HepG2 (cell line): ENCODE measurements around the gene RAPGEF5.

Experiments
- PPARG ChIP-seq: conservative IDR thresholded peaks from 2 replicates; pipeline ENCODE4 v1.6.1; 2016; ENCODE audit warnings: missing biosample characterization, missing genetic modification reagents
- ZMYM2 ChIP-seq: sonication (generic); formaldehyde crosslinking; IDR thresholded peaks from 2 replicates; pipeline ENCODE4 v1.8.0; 2022; ENCODE audit warnings: mild to moderate bottlenecking, missing genetic modification reagents
- ZNF124 ChIP-seq: sonication (generic); formaldehyde crosslinking; IDR thresholded peaks from 2 replicates; pipeline ENCODE4 v1.4.0; 2020; ENCODE audit warnings: missing genetic modification reagents
- TF ChIP-seq, protein P1 (sequence below): sonication (generic); formaldehyde crosslinking; IDR thresholded peaks from 2 replicates; pipeline ENCODE4 v1.4.0; 2020; ENCODE audit warnings: missing genetic modification reagents, mild to moderate bottlenecking, borderline replicate concordance

GRCh38 chr7:22230238-22230637 lies 126.7 kb downstream of the RAPGEF5 start:
- no peak for TF ChIP-seq PPARG
- TF ChIP-seq ZMYM2 = no peak
- TF ChIP-seq ZNF124 = no peak
- TF ChIP-seq, protein P1, sequence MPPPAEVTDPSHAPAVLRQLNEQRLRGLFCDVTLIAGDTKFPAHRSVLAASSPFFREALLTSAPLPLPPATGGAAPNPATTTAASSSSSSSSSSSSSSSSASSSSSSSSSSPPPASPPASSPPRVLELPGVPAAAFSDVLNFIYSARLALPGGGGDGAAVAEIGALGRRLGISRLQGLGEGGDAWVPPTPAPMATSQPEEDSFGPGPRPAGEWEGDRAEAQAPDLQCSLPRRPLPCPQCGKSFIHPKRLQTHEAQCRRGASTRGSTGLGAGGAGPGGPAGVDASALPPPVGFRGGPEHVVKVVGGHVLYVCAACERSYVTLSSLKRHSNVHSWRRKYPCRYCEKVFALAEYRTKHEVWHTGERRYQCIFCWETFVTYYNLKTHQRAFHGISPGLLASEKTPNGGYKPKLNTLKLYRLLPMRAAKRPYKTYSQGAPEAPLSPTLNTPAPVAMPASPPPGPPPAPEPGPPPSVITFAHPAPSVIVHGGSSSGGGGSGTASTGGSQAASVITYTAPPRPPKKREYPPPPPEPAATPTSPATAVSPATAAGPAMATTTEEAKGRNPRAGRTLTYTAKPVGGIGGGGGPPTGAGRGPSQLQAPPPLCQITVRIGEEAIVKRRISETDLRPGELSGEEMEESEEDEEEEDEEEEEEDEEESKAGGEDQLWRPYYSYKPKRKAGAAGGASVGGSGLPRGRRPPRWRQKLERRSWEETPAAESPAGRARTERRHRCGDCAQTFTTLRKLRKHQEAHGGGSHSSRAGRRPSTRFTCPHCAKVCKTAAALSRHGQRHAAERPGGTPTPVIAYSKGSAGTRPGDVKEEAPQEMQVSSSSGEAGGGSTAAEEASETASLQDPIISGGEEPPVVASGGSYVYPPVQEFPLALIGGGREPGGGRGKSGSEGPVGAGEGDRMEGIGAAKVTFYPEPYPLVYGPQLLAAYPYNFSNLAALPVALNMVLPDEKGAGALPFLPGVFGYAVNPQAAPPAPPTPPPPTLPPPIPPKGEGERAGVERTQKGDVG (CRISPR knock-in tag) = no peak
